SW480 (cell line): Measurements from ENCODE around the gene PDZRN3.

Experiments
- DNase-seq: peaks from one replicate; pipeline ENCODE4 v3.0.0-alpha.2; 2016; ENCODE audit warnings: low spot score

The PDZRN3 gene

GRCh38 chr3:73624821-73625665 is at the start of gene PDZRN3:
Gene PDZRN3 (minus strand): TSS chr3:73624941.
- DNase-seq = peak; percentile 53

DNA sequence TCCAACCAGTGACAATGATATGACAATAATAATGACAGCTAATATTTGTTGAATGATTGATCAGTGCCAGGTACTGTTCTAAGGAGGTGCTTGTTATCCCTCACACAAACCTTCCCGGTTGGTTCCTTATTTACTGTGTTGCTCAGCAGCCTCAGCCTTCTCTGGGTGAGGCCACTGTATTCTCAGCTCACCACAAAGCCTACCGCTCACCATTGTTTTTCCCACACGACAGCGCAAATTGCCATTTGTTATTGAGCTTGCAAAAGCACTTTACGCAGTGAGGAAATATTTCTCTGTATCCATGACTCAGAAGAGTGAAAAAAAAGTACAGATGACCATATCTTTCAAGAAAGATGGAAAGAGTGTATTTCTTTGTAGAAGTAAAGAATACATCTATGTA is 49.5 kb upstream of the PDZRN3 start:
- DNase-seq = no peak

DNA sequence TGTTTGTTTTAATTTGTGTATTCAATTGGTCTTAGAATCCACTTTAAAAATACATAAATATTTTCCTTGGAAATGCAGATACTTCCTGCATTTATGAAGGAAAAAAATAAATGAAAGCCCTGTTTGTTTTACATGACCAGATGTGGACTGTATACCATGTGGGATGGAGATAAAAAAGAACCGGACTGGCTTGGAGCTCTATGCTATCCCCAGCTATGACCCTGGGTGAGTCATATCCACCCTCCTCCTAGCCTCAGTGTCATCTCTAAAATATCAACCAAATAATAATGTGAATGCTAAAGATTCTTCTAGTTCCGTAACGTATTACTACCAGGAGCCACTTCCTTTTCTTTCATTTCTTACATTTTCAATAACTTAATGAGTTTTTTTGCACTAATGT is 44.5 kb upstream of the PDZRN3 start:
- DNase-seq = no peak

GRCh38 chr3:73668391-73668790 is 43.6 kb upstream of the PDZRN3 start:
- no peak for DNase-seq

DNA sequence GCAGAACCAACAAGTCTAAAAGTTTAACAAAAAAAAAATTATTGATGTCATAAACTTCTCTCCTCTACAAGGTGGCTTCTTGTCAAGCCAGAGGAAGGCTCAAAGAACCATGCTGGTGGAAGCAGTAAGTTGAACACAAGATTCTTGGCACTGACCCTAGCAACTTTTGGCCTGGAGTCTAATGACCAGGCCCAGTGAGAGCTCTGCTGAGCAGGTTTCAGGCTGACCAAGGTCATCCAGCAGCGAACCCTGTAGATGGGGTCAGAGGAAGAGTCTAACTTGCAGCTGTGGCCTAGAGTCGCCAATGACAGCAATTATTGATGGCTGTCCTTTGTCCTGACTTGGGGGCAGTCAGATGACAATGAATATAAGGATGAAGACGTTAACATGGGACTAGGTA is 43.1 kb upstream of the PDZRN3 start:
- no peak for DNase-seq

GRCh38 chr3:73665286-73665685 is 40.5 kb upstream of the PDZRN3 start:
- no peak for DNase-seq

DNA sequence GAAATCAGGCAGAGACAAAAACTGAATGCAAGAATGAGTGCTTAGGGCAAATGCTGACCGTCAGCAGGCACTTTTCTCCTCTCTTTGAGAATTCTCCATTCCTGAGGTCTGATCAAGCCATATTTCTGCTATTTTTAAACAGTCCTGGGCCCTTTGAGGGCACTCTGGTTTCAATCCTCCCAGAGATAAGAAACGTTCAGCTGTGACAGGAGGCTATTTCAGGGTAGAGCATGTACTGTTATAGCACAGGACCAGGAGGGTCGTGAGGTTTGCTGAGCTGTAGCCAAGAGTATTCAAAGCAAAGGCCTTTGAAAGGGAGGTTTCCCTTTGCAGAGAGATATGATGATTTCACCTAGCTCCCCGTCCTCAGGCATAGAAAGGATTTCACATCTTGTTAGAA is 39.6 kb upstream of the PDZRN3 start:
- no peak for DNase-seq

DNA sequence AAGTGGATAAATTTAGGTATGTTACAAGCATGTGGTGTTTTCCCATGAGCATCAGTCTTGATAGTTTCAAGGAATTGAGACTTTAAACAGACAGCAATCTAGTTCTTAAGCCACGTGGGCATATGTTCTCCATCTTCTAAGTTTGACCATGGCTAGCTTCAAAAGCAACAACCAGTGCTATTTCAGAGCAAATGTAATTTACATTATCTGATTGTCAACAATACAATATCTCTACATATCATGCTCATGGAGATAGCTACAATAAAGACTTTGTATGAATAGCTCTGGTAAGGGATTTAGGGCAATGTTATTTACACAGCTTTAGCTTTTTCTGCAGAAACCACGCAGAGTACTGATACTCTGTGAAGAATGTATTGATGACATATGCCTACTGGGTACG is 38.8 kb upstream of the PDZRN3 start:
- no peak for DNase-seq

GRCh38 chr3:73661265-73661664 is 36.5 kb upstream of the PDZRN3 start:
- DNase-seq = peak; percentile 78

- no peak for DNase-seq
Observed at GRCh38 chr3:73658227-73658626, 33.5 kb upstream of the PDZRN3 start.

DNA sequence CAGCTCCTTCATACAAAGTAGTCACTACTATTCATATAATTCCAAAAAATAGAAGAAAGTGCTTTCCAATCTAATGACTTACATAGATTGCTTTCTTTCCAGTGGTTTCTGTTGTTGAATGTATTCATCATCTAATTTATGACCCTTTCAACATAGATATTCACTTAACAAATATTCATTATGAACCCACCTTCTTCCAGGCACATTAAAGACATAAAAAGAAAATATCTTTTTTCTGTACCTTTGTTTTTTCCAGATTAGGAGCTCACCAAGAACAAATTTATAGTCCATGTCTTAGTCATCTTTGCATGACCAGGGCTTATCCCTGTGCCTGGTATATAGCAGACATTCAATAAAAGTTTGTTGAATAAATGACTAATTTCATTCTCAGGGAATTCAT is 32.4 kb upstream of the PDZRN3 start:
- DNase-seq = no peak

- no peak for DNase-seq
Observed at GRCh38 chr3:73656241-73656890, 31.6 kb upstream of the PDZRN3 start.

- no peak for DNase-seq
Observed at GRCh38 chr3:73655197-73655596, 30.5 kb upstream of the PDZRN3 start.

GRCh38 chr3:73653877-73654276 is 29.1 kb upstream of the PDZRN3 start:
- DNase-seq = no peak

DNA sequence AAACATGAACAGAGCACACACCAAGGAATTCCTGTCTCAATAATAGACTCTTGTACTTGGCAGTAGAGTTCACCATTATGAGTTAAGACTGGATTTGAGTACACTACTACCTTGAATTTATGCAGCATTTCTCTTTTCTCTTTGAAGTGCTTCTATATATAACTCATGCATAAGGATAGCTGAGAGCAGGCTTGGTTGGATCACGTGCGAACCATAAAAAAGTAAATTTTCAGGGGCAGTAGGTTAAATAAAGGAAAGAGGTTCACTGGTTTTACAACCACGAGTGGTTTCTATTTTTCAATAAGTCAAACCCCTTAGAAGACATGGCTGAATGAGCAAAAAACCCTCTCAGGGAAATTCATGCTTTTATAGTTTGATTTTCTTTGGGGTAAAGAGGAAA is 28.6 kb upstream of the PDZRN3 start:
- DNase-seq = no peak

DNA sequence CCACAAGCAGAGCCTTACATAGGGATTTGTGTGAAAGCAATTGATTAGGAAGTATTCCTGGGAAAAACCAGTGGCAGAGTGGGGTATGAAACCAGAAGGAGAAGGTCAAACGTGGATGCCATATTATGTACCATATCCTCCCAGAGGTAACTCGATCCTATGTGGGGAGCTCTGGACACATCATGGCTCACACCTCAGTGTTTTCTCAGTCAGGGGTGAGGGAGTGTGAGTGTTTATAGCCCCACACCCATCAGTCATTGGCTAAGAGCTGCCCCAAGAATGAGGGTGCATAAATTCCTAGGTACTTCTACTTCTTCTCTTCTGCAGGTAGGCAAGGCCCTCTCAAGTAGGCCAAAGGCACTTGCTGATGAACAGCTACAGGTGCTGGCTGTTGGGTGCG is 28.2 kb upstream of the PDZRN3 start:
- DNase-seq = no peak

DNA sequence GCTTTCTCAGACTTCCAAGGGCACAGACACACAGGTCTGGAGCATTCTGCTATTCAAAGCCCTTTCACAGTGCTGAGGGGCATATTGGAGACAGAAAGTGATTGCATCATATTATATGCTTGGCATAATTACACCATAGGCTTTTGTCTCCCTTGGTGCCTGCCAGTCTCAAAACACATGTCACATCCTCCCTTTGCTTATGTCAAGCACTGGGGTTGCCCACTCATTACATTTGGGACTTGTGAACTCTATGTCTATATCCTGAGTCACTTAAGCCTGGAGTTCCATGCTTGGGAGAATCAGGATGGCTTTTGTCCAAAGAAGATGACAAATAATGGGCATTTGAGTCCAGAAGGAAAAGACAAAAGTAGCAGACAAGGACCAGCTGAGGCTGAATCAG is 12.3 kb upstream of the PDZRN3 start:
- no peak for DNase-seq

- DNase-seq = no peak
Observed at GRCh38 chr3:73635254-73635653, 10.5 kb upstream of the PDZRN3 start.

DNA sequence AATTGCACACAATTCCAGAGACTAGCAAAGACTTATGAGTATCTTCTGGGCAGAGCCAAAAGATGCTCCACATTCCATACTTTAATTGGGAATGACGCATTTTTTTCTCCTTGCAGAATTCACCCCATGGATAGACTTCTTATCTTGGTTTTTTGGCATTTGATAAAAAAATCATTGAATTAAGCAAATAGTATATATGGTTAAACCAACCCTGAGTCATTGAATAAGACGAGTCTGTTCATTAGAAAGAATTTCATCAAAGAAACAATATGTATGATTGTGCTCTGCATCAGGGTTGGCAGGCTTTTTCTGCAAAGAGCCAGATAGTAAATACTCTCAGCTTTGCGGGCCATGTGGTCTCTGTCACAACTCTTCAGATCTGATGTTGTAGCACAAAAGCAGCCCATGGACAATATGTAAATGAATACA is 9.2 kb upstream of the PDZRN3 start:
- no peak for DNase-seq

DNA sequence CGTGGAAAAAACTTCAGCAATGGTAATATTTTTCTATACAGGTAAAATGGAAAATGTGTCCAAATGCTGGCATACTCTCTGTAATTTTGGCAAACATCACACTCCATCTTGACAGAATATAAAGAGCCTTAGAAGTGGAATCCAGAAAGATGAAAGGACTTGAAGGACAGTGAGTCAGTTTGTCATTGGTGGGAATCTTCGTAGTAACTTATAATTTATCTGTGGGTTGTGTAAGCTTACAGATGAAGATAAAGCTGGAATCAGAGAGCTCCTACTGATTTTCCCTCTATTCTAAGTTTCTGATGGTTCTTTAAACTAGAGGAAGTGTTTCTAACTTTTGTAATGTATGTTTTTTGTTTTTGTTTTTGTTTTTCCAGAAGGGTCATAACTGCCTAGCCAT is 8.7 kb upstream of the PDZRN3 start:
- DNase-seq = no peak

GRCh38 chr3:73626106-73626505 is 1.4 kb upstream of the PDZRN3 start:
- DNase-seq = no peak

- no peak for DNase-seq
Observed at GRCh38 chr3:73624017-73624820, 522 bp downstream of the PDZRN3 start.

DNA sequence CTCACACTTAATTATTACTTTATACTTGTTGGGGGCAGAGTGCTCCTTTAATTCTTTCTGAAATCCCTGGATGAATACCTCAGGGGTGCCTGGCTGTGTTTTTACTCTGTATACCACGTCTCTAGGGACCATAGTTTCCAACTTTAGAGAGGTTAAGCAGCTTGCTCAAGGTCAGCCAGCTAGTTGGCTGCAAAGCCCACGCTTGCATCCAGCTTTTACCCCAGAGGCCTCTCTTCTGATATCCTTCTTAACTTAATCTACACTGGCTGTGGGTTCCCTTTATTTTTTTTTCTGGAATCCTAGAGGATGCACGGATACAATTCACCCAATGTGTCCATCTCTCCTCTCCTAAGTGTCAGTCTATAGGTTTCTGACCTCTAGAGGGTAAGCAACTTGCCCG is 1.4 kb downstream of the PDZRN3 start:
- DNase-seq = no peak
